ENCODE measurements around the gene SEC63.
"Not testable (repeated sequence)": the region's sequence is repeated elsewhere in the genome, so short reads cannot be mapped to it uniquely, and the experiment has no call there.

Gene SEC63

GRCh38 chr6:107972413-107973096 lies 14.5 kb upstream of the SEC63 start:
- ATAC-seq: no peak
- no peak for DNase-seq

- ATAC-seq (no peak), DNase-seq (no peak)
These were observed 13.2 kb upstream of the SEC63 start for GRCh38 chr6:107971181-107971580.

- no peak for ATAC-seq
- DNase-seq: no peak
These were observed 12.2 kb upstream of the SEC63 start for GRCh38 chr6:107970255-107970654.

- no peak for DNase-seq
- no peak for ATAC-seq
These were observed 10.1 kb upstream of the SEC63 start for GRCh38 chr6:107968081-107968480.

- DNase-seq (no peak), ATAC-seq (no peak)
These were observed 7.7 kb upstream of the SEC63 start for GRCh38 chr6:107965746-107966145.

GRCh38 chr6:107962723-107963122 lies 4.7 kb upstream of the SEC63 start:
- DNase-seq (no peak), ATAC-seq (no peak)

GRCh38 chr6:107959392-107959791 lies 1.4 kb upstream of the SEC63 start:
- DNase-seq: no peak
- ATAC-seq: no peak

GRCh38 chr6:107958689-107959362 lies 818 bp upstream of the SEC63 start:
- not testable (repeated sequence) for ATAC-seq, DNase-seq

GRCh38 chr6:107957308-107957908 lies 600 bp downstream of the SEC63 start:
- ATAC-seq: peak; percentile 45
- DNase-seq: peak; percentile 67

- DNase-seq (no peak), ATAC-seq (no peak)
These were observed 1.3 kb downstream of the SEC63 start for GRCh38 chr6:107956586-107957307.

- ATAC-seq (no peak), DNase-seq (no peak)
These were observed 1.8 kb downstream of the SEC63 start for GRCh38 chr6:107956181-107956580.

- not testable (repeated sequence) for DNase-seq, ATAC-seq
These were observed 4.1 kb downstream of the SEC63 start for GRCh38 chr6:107953858-107954414.

- ATAC-seq: no peak
These were observed 14.2 kb downstream of the SEC63 start for GRCh38 chr6:107943626-107944439.

GRCh38 chr6:107942142-107942541 lies 15.9 kb downstream of the SEC63 start:
- no peak for ATAC-seq
- DNase-seq: no peak

More at GRCh38 chr6:107943626-107944439, 14.2 kb downstream of the SEC63 start:
- DNase-seq: no peak

GRCh38 chr6:107941627-107942026 lies 16.4 kb downstream of the SEC63 start:
- no peak for DNase-seq
- ATAC-seq: no peak

- no peak for ATAC-seq
- no peak for DNase-seq
These were observed 16.8 kb downstream of the SEC63 start for GRCh38 chr6:107941199-107941598.

GRCh38 chr6:107936910-107937292 lies 21.1 kb downstream of the SEC63 start:
- ATAC-seq, DNase-seq: not testable (repeated sequence)

- DNase-seq: no peak
These were observed 21.7 kb downstream of the SEC63 start for GRCh38 chr6:107936162-107936909.

GRCh38 chr6:107934229-107934628 lies 23.8 kb downstream of the SEC63 start:
- ATAC-seq, DNase-seq: not testable (repeated sequence)

More at GRCh38 chr6:107936162-107936909, 21.7 kb downstream of the SEC63 start:
- no peak for ATAC-seq

GRCh38 chr6:107932580-107932979 lies 25.4 kb downstream of the SEC63 start:
- DNase-seq: no peak
- no peak for ATAC-seq

- ATAC-seq (no peak), DNase-seq (no peak)
These were observed 26.1 kb downstream of the SEC63 start for GRCh38 chr6:107931894-107932293.
